GM23248 (cell line): Measurements from ENCODE around the gene RPS17.
"Not testable (repeated sequence)": the region's sequence is repeated elsewhere in the genome, so short reads cannot be mapped to it uniquely, and the experiment has no call there.

Source experiments
- EZH2 ChIP-seq: fragments of 200-600 bp; sonication (generic); IDR thresholded peaks from 2 replicates; pipeline ENCODE4 v1.6.1; 2018; ENCODE audit warnings: antibody characterized with exemption, mild to moderate bottlenecking; ENCODE audit not compliant: insufficient read depth, poor library complexity, severe bottlenecking
- EZH2phosphoT487 ChIP-seq: fragments of 200-600 bp; sonication (generic); IDR thresholded peaks from 2 replicates; pipeline ENCODE4 v1.6.1; 2018; ENCODE audit warnings: antibody characterized with exemption, moderate library complexity, mild to moderate bottlenecking, low read depth; ENCODE audit not compliant: insufficient read depth

- not testable (repeated sequence) for TF ChIP-seq EZH2, EZH2phosphoT487
These were observed 5.1 kb downstream of the RPS17 start for GRCh38 chr15:82535151-82535550.
